Spleen (tissue), 11 donors: Measurements from ENCODE around the gene EVI5L. TPM values are rescaled to one million over a fixed set of nuclear protein-coding genes. Genes with fewer than 3 reads are reported as not detected.

Source experiments
- DNase-seq: peaks from one replicate; pipeline ENCODE4 v3.0.0-alpha.2; 2020
- H3K27ac ChIP-seq, 8 donors: fragments of 200-600 bp; sonication (generic) in 7 of 8; 1 replicate in 4 of 8; 2 replicates in 4 of 8; pipeline versions ENCODE4 v1.5.0 to v1.8.0; 2016 to 2021; ENCODE audit warnings: inconsistent platforms in 4 of 8, mild to moderate bottlenecking in 4 of 8, moderate library complexity in 1 of 8
- H3K27me3 ChIP-seq, 7 donors: fragments of 200-600 bp; sonication (generic) in 6 of 7; replicated peaks in 1 of 7; 1 replicate in 4 of 7; 2 replicates in 3 of 7; pipeline versions ENCODE4 v1.5.0 to v1.8.0; 2016 to 2021; ENCODE audit warnings: inconsistent platforms in 3 of 7, mild to moderate bottlenecking in 1 of 7
- H3K36me3 ChIP-seq, 6 donors: fragments of 200-600 bp; sonication (generic) in 5 of 6; 1 replicate in 4 of 6; 2 replicates in 2 of 6; pipeline versions ENCODE4 v1.5.0 to v1.8.0; 2016 to 2021; ENCODE audit warnings: inconsistent platforms in 2 of 6
- H3K4me1 ChIP-seq, 6 donors: fragments of 200-600 bp; sonication (generic) in 5 of 6; 1 replicate in 3 of 6; 2 replicates in 3 of 6; pipeline versions ENCODE4 v1.5.0 to v1.8.0; 2016 to 2021; ENCODE audit warnings: inconsistent platforms in 3 of 6
- H3K4me3 ChIP-seq, 8 donors: fragments of 200-600 bp; sonication (generic) in 7 of 8; 1 replicate in 4 of 8; 2 replicates in 4 of 8; pipeline versions ENCODE4 v1.5.0 to v1.8.0; 2016 to 2021; ENCODE audit warnings: inconsistent platforms in 4 of 8, mild to moderate bottlenecking in 4 of 8, moderate library complexity in 2 of 8
- H3K9me3 ChIP-seq, 8 donors: fragments of 200-600 bp; sonication (generic) in 7 of 8; 1 replicate in 4 of 8; 2 replicates in 4 of 8; pipeline versions ENCODE4 v1.5.0 to v1.8.0; 2016 to 2021; ENCODE audit warnings: inconsistent platforms in 4 of 8
- POLR2A ChIP-seq, 3 donors: fragments of 450-650 bp; IDR thresholded peaks; one replicate each; pipeline ENCODE4 v1.5.1; 2017; ENCODE audit warnings: antibody characterized with exemption in 3 of 3, mild to moderate bottlenecking in 1 of 3
- POLR2AphosphoS5 ChIP-seq, 3 donors: sonication (generic); formaldehyde crosslinking; IDR thresholded peaks; one replicate each; pipeline ENCODE4 v1.5.1; 2017; ENCODE audit warnings: antibody characterized with exemption in 3 of 3
- WGBS, 5 donors: extraction: QIAGEN DNeasy Blood & Tissue Kit in 3 of 5; methylation state at CpG; one replicate each; pipeline versions ENCODE4 v1.1.5 to v1.1.7; 2013 to 2018; 5-methylcytosine and 5-hydroxymethylcytosine counted together
- intact Hi-C: fragments of 100-400 bp; cut with DNase I; formaldehyde crosslinking; loops from one replicate; pipeline ENCODE4 v1.15.0; 2023; ENCODE audit warnings: low total_unique reads
- polyA plus RNA-seq, 3 donors: library from polyadenylated mRNA; stranded (reverse); fragments of 200-250 nt; gene quantifications; one replicate each; pipeline ENCODE4 v1.2.1, GENCODE V29; 2013
- total RNA-seq, 7 donors: library from RNA; depleted of rRNA in 3 of 7; stranded (reverse); fragments of >200 nt in 3 of 7; fragmentation: NEBNext Ultra II Directional in 4 of 7; extraction: Animal tissue kit (Norgen Biotek cat#: 25700) in 4 of 7; gene quantifications; one replicate each; pipeline versions ENCODE4 v1.1.0 to v1.2.1, GENCODE V29; 2016 to 2021
- TF ChIP-seq, protein P1 (sequence below), 11 experiments: fragments of 200-600 bp in 7 of 11; fragments of 450-650 bp in 4 of 11; sonication (generic) in 4 of 11; IDR thresholded peaks in 8 of 11; conservative IDR thresholded peaks in 3 of 11; 1 replicate in 7 of 11; 2 replicates in 4 of 11; pipeline versions ENCODE4 v1.4.0 to v1.8.0; 2016 to 2021; ENCODE audit warnings: antibody characterized with exemption in 11 of 11, inconsistent platforms in 4 of 11, mild to moderate bottlenecking in 1 of 11
- donor health status: healthy with polysubstance abuse.
- donor health status: DM: no; HTN: no; CAD: no; lungs with moderate emphysema.
- donor health status: DM: no; HTN: no; CAD: no.
- donor health status: Bipolar disorder and iron deficiency.
- donor health status: healthy.
- donor health status: DM: no; HTN: no; CAD: no.
- donor health status: DM: yes; HTN: yes; CAD: no.

Gene EVI5L
- total and polyA plus RNA-seq, 10 donors: 3.7 to 22.8 (median 11.9) TPM

DNA sequence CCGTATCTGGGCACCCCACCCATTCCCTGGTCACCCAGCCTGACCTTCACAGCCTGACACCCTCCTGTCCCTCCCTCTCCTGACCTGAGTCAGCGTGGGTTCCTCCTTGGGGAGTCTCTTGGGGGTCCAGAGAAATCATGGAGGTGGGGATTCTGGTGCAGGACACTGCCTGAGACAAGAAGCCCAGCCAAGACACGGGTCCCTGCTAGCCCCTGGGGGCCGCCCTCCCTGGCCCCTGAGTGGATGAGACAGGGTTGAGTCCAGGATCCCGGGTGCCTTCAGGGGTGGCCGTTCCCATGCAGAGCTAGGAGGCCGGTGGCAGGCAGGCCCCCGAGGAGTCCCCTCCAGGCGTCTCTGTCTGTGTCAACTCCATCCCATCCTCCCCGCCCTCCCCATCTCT, 75.2 kb downstream of the EVI5L start:
- peaks cover 0 to 4% (median 0%) of the 10 kb centered on the region in 7 donors for H3K27me3 ChIP-seq
- H3K36me3 ChIP-seq: peaks cover 0 to 54% (median 17%) of the 10 kb centered on the region in 6 donors
- H3K9me3 ChIP-seq: no peaks in the 10 kb centered on the region
- H3K4me1 ChIP-seq: peaks cover 14 to 67% (median 51%) of the 10 kb centered on the region in 6 donors
- intact Hi-C loops: no loop called here
- H3K27ac ChIP-seq: peak overlapping the region in 1 of 8 donors; percentile 94
- H3K4me3 ChIP-seq: peak overlapping the region in 4 of 8 donors; percentile 72 to 89 (median 76)
- peak; percentile 81 for DNase-seq
- WGBS, 5 donors: 75 to 85% (median 83%) methylated on average over 10 of the region's 10 CpGs
- TF ChIP-seq POLR2A (IDR thresholded peaks at IDR 0.05) (no peak), POLR2AphosphoS5 (IDR thresholded peaks at IDR 0.05) (no peak)
- TF ChIP-seq, protein P1, sequence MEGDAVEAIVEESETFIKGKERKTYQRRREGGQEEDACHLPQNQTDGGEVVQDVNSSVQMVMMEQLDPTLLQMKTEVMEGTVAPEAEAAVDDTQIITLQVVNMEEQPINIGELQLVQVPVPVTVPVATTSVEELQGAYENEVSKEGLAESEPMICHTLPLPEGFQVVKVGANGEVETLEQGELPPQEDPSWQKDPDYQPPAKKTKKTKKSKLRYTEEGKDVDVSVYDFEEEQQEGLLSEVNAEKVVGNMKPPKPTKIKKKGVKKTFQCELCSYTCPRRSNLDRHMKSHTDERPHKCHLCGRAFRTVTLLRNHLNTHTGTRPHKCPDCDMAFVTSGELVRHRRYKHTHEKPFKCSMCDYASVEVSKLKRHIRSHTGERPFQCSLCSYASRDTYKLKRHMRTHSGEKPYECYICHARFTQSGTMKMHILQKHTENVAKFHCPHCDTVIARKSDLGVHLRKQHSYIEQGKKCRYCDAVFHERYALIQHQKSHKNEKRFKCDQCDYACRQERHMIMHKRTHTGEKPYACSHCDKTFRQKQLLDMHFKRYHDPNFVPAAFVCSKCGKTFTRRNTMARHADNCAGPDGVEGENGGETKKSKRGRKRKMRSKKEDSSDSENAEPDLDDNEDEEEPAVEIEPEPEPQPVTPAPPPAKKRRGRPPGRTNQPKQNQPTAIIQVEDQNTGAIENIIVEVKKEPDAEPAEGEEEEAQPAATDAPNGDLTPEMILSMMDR (IDR thresholded peaks at IDR 0.05 in 8 of 11, conservative IDR thresholded peaks at IDR 0.05 in 3 of 11): no peak

DNA sequence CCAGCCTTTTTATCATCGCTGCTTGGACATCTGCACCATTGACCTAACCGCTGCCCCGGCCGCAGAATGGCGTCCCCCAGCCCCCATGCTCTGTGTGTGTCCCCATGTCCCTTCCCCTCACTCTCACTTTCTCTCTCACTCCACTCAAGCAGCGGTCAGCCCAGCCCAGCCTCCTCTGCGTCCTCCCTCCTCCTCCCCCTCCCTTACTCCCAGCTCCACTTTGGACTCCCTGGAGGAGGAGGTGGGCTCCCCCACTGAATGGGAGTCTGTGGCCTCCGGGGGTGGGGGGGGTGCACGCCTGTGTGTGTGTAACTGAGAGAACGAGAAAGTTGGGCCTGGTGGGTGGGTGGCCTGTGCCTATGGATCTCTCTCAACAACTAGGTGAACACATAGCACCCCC, 75.8 kb downstream of the EVI5L start:
- Histone ChIP-seq H3K9me3 (no peaks in the 10 kb centered on the region), H3K4me3 (no peak overlapping the region), H3K27ac (no peak overlapping the region), H3K36me3 (peaks cover 0 to 60% (median 23%) of the 10 kb centered on the region in 6 donors), H3K27me3 (no peaks in the 10 kb centered on the region), H3K4me1 (peaks cover 14 to 72% (median 51%) of the 10 kb centered on the region in 6 donors)
- TF ChIP-seq POLR2AphosphoS5 (IDR thresholded peaks at IDR 0.05) (no peak), POLR2A (IDR thresholded peaks at IDR 0.05) (no peak)
- TF ChIP-seq, protein P1 (IDR thresholded peaks at IDR 0.05 in 8 of 11, conservative IDR thresholded peaks at IDR 0.05 in 3 of 11): no peak
- 87 to 96% (median 91%) methylated on average over 10 of the region's 10 CpGs for WGBS, 5 donors
- intact Hi-C loops: no loop called here
- peak; percentile 75 for DNase-seq

DNA sequence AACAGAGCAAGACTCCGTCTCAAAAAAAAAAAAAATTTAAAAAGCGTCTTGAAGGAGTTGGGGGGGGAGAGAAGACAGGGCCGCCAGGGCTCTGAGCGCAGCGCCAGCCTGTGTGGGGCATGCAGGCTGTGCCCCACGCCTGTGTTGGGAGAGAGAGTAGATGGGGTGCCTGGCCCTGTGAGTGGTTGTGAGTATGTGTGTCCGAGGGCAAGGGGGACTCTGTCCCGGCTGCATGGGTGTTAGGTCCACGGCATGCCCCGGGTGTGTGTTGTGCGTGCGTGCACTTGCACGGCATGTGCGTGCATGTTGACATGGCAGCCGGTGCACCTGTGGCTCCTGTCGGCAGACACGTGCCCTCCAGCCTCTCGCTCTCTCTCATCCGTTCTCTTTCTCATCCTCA, 77.1 kb downstream of the EVI5L start:
- peak; percentile 78 for DNase-seq
- TF ChIP-seq, protein P1 (IDR thresholded peaks at IDR 0.05 in 8 of 11, conservative IDR thresholded peaks at IDR 0.05 in 3 of 11): no peak
- TF ChIP-seq POLR2A (IDR thresholded peaks at IDR 0.05): no peak
- TF ChIP-seq POLR2AphosphoS5 (IDR thresholded peaks at IDR 0.05): peak in 2 of 3 donors; percentile 44 to 71
- no peaks in the 10 kb centered on the region for H3K9me3 ChIP-seq
- H3K4me3 ChIP-seq: no peak overlapping the region
- H3K4me1 ChIP-seq: peaks cover 14 to 85% (median 53%) of the 10 kb centered on the region in 6 donors
- WGBS, 5 donors: 92 to 96% (median 93%) methylated on average over 19 of the region's 19 CpGs
- H3K27ac ChIP-seq: no peak overlapping the region
- H3K27me3 ChIP-seq: no peaks in the 10 kb centered on the region
- intact Hi-C loops: no loop called here
- peaks cover 0 to 72% (median 36%) of the 10 kb centered on the region in 6 donors for H3K36me3 ChIP-seq

DNA sequence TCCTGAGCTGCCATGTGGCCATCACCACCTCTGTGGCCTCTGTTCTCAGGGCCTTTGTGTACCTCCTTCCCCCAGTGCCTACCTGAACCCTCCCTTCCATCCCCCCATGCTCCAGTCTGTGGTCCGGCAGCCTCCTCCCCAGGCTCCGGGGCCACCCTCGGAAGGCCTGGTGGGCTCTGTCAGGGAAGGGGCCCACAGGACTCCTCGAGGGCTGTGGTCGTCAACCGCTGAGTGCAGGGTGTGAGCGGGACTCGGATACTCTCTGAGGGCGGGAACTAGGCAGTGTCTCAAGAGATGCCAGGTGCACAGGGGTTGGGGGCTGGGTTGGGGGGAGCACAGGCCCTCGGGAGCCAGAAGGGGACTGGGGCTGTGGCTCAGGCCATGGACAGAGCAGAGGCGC, 77.5 kb downstream of the EVI5L start:
- Histone ChIP-seq H3K9me3 (no peaks in the 10 kb centered on the region), H3K4me3 (no peak overlapping the region), H3K36me3 (peaks cover 0 to 77% (median 40%) of the 10 kb centered on the region in 6 donors), H3K27ac (no peak overlapping the region), H3K27me3 (no peaks in the 10 kb centered on the region), H3K4me1 (peaks cover 14 to 82% (median 53%) of the 10 kb centered on the region in 6 donors)
- peak in 1 of 3 donors; percentile 19 for TF ChIP-seq POLR2AphosphoS5 (IDR thresholded peaks at IDR 0.05)
- TF ChIP-seq POLR2A (IDR thresholded peaks at IDR 0.05): no peak
- TF ChIP-seq, protein P1 (IDR thresholded peaks at IDR 0.05 in 8 of 11, conservative IDR thresholded peaks at IDR 0.05 in 3 of 11): no peak
- intact Hi-C loops: no loop called here
- WGBS, 5 donors: 88 to 94% (median 92%) methylated on average over 11 of the region's 11 CpGs
- DNase-seq: no peak
